Astrocyte of the spinal cord (primary cell): ENCODE results near the gene IDH3A.

Experiments
- DNase-seq: peaks from one replicate; pipeline ENCODE4 v3.0.0; 2011; ENCODE audit warnings: low read depth, low spot score
- H3K4me3 ChIP-seq: 2 replicates; pipeline ENCODE4 v1.5.1; 2011; ENCODE audit warnings: low read depth, mild to moderate bottlenecking, low read length, moderate library complexity
- CTCF ChIP-seq: IDR thresholded peaks from 2 replicates; pipeline ENCODE4 v1.5.1; 2012; ENCODE audit warnings: low read depth, mild to moderate bottlenecking, low read length, inconsistent platforms
- in situ Hi-C: cut with HindIII; loops from 2 replicates; pipeline ENCODE4 v1.10.0; 2017; ENCODE audit warnings: low sequenced_read_pairs

Gene IDH3A

GRCh38 chr15:78192826-78193594 lies 43.8 kb downstream of the IDH3A start:
- no peak for DNase-seq
- in situ Hi-C loops, result no loop called here
- no peak for TF ChIP-seq CTCF
- no peak overlapping the region for H3K4me3 ChIP-seq

- TF ChIP-seq CTCF, result no peak
- no peak overlapping the region for H3K4me3 ChIP-seq
- in situ Hi-C loops, result no loop called here
- DNase-seq, result no peak
These were observed 44.8 kb downstream of the IDH3A start for GRCh38 chr15:78193731-78194567.

GRCh38 chr15:78194568-78194925 lies 45.4 kb downstream of the IDH3A start:
- in situ Hi-C loops, result no loop called here

GRCh38 chr15:78195735-78196201 lies 46.6 kb downstream of the IDH3A start:
- in situ Hi-C loops, result no loop called here
- no peak overlapping the region for H3K4me3 ChIP-seq
- TF ChIP-seq CTCF, result peak; percentile 69
- DNase-seq, result no peak

More at GRCh38 chr15:78194568-78194925, 45.4 kb downstream of the IDH3A start:
- TF ChIP-seq CTCF, result no peak
- no peak for DNase-seq
- no peak overlapping the region for H3K4me3 ChIP-seq

- no peak for TF ChIP-seq CTCF
- in situ Hi-C loops, result no loop called here
- DNase-seq, result no peak
- no peak overlapping the region for H3K4me3 ChIP-seq
These were observed 48.5 kb downstream of the IDH3A start for GRCh38 chr15:78197632-78198031.

GRCh38 chr15:78200276-78200930 lies 51.2 kb downstream of the IDH3A start:
- TF ChIP-seq CTCF, result no peak
- no peak for DNase-seq
- in situ Hi-C loops, result no loop called here
- no peak overlapping the region for H3K4me3 ChIP-seq
